Endothelial cell of umbilical vein (primary cell): ENCODE measurements around the gene ATCAY.

Source experiments
- CTCF ChIP-seq, 2 donors: IDR thresholded peaks; 1 replicate in 1 of 2; 2 replicates in 1 of 2; pipeline ENCODE4 v1.5.1; 2011; ENCODE audit warnings: low read length in 2 of 2, mild to moderate bottlenecking in 2 of 2, moderate library complexity in 2 of 2, control low read depth in 1 of 2, inconsistent platforms in 1 of 2, low read depth in 1 of 2; ENCODE audit not compliant: insufficient read depth in 1 of 2; ENCODE audit errors: extremely low read depth in 1 of 2
- EZH2 ChIP-seq: IDR thresholded peaks from 2 replicates; pipeline ENCODE4 v1.6.1; 2012; ENCODE audit warnings: borderline replicate concordance, low read depth, mild to moderate bottlenecking, moderate library complexity, low read length, inconsistent platforms; ENCODE audit not compliant: severe bottlenecking
- POLR2A ChIP-seq: IDR thresholded peaks from 2 replicates; pipeline ENCODE4 v1.6.1; 2012; ENCODE audit warnings: low read depth, mild to moderate bottlenecking, control low read depth, low read length
- POLR2AphosphoS5 ChIP-seq: IDR thresholded peaks from 2 replicates; pipeline ENCODE4 v1.6.1; 2012; ENCODE audit warnings: low read depth, mild to moderate bottlenecking, control low read depth, low read length, moderate library complexity; ENCODE audit not compliant: insufficient read depth
- TF ChIP-seq, protein P1 (sequence below): IDR thresholded peaks from 2 replicates; pipeline ENCODE4 v1.6.1; 2011; ENCODE audit not compliant: insufficient read depth, insufficient read length

DNA sequence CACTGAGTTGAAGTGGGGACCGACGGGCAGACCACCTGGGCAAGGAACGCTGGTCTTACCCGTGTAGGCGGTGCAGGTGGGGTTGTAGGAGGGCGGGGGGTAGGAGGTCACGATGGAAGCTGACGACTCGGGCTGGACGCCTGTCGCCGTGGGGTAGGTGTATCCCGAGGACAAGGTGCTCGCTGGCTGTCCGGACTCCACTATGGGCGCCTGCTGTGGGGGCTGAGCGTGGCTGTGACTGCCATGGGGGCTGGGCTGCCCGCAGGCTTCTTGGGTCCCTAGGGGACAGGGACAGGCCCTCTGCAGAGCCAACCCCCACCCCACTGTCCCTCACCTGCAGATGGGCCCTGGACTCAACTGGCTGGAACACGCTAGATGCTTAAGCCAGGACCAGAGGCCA is 48.9 kb upstream of the ATCAY start:
- no peak for TF ChIP-seq CTCF (IDR thresholded peaks at IDR 0.05; ENCODE audit: extremely low read depth in 1 of 2, insufficient read depth in 1 of 2, low read depth in 1 of 2, low read length in 2 of 2)
- no peak for TF ChIP-seq POLR2AphosphoS5
- TF ChIP-seq, protein P1, sequence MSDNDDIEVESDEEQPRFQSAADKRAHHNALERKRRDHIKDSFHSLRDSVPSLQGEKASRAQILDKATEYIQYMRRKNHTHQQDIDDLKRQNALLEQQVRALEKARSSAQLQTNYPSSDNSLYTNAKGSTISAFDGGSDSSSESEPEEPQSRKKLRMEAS, result no peak
- no peak for TF ChIP-seq POLR2A
- no peak for TF ChIP-seq EZH2
